GM06990 (cell line): ENCODE results near the gene PTF1A.

Source experiments
- DNase-seq: peaks from one replicate; pipeline ENCODE4 v3.0.0-alpha.2; 2011; ENCODE audit not compliant: insufficient read length; ENCODE audit errors: extremely low read depth
- H3K27me3 ChIP-seq: replicated peaks from 2 replicates; pipeline ENCODE4 v1.6.0; 2011; ENCODE audit warnings: low read length; ENCODE audit not compliant: control insufficient read depth, insufficient read depth
- H3K36me3 ChIP-seq: 2 replicates; pipeline ENCODE4 v1.5.1; 2011; ENCODE audit warnings: low read length; ENCODE audit not compliant: control insufficient read depth, insufficient read depth
- H3K4me3 ChIP-seq: replicated peaks from 2 replicates; pipeline ENCODE4 v1.5.1; 2011; ENCODE audit warnings: low read depth, mild to moderate bottlenecking, control low read depth, low read length
- TF ChIP-seq, protein P1 (sequence below): IDR thresholded peaks from 2 replicates; pipeline ENCODE4 v1.5.1; 2011; ENCODE audit warnings: low read length, control low read depth, mild to moderate bottlenecking, inconsistent platforms; ENCODE audit not compliant: insufficient read depth, poor library complexity, severe bottlenecking

PTF1A gene

DNA sequence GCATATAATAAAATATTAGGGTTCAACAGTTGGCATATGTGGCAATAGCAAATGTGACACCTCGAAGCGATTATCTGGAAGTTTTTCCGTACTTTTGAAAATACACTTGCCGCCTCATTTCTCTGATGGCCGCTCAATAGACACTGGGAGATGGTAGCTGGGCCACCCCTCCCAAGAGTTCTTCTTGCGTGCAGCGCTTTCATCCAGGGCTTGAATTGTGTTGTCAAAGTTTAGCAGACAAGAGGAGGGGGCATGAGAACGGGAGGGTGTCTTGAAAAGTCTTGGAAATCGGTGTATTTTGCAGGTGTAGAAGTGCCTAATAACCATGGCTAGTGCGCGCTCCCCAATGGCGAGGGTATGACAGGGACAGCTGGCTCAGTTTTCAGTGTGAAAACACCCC lies 8.5 kb downstream of the PTF1A start:
- TF ChIP-seq, protein P1, sequence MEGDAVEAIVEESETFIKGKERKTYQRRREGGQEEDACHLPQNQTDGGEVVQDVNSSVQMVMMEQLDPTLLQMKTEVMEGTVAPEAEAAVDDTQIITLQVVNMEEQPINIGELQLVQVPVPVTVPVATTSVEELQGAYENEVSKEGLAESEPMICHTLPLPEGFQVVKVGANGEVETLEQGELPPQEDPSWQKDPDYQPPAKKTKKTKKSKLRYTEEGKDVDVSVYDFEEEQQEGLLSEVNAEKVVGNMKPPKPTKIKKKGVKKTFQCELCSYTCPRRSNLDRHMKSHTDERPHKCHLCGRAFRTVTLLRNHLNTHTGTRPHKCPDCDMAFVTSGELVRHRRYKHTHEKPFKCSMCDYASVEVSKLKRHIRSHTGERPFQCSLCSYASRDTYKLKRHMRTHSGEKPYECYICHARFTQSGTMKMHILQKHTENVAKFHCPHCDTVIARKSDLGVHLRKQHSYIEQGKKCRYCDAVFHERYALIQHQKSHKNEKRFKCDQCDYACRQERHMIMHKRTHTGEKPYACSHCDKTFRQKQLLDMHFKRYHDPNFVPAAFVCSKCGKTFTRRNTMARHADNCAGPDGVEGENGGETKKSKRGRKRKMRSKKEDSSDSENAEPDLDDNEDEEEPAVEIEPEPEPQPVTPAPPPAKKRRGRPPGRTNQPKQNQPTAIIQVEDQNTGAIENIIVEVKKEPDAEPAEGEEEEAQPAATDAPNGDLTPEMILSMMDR = no peak
- no peak overlapping the region for H3K4me3 ChIP-seq
- H3K27me3 ChIP-seq = peaks cover 2% of the 10 kb centered on the region
- DNase-seq = no peak
- no peaks in the 10 kb centered on the region for H3K36me3 ChIP-seq

DNA sequence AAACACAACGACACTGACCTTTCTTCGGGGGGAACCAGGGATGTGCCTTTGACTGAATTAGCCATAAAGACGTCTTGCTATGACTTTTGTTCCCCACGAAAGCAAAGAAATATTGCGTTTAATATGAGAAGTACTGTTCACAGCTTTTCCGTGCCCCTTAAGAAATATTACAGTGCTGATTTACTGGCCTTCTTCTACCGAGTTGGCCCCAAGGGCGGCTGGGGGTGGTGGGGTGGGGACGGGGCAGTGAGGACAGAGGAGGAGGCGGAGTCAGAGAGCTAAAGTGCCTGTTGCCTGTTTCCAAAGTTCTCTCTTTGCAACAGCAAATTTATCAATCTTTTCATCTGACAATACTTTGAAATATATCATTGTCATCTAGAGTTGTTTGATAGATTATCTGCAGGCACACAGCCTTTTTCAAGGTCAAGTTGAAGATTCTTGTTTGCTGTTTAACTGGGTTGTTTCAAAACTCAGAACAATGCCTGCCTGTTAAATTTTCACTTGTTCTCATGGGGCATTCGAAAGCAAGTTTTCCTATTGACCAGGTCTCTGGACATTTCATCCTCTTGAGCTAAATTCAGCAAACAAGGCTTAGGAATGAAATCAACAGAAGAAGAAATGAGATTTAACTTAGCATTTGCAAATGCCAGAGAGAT lies 9.0 kb downstream of the PTF1A start:
- H3K27me3 ChIP-seq = peaks cover 2% of the 10 kb centered on the region
- TF ChIP-seq, protein P1 = no peak
- H3K36me3 ChIP-seq = no peaks in the 10 kb centered on the region
- no peak for DNase-seq
- no peak overlapping the region for H3K4me3 ChIP-seq

DNA sequence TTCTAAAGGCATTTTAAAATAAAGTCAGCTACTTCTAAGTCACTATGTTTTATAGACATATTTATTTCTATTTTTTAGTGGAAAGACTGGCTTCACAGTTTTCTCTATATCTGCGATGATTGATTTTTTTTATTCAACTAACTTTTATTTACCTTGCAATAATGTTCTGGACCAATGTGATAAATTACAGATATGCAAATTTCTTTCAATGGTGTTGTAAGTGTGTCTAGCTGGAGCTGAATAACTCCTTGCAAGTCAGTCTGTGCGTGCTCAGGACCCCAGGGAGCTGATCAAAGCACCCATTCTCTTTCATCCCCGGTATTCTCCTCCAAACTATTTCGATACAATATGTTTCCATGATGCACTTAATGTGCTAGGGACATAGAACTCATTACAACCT lies 9.7 kb downstream of the PTF1A start:
- no peak overlapping the region for H3K4me3 ChIP-seq
- DNase-seq = no peak
- no peaks in the 10 kb centered on the region for H3K36me3 ChIP-seq
- peaks cover 2% of the 10 kb centered on the region for H3K27me3 ChIP-seq
- TF ChIP-seq, protein P1 = no peak

DNA sequence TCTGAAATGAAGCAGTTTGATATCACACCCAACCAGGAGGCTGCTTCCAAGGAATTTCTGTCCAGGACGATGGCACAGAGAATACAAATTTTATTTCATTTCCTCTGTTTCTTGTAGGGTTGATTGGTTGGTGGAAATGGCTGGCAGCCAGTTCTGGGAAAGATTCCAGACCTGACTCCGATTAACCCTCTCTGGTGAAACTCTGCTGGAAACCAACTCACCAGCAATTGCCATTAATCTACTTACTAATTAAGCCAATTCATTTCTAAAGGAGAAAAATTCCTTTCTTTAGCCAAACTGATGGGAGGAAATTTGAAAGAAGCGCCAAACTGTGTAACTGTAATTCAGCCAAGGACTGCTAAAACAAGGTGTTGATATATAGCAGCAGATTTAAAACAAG lies 10.7 kb downstream of the PTF1A start:
- TF ChIP-seq, protein P1 = no peak
- Histone ChIP-seq H3K4me3 (no peak overlapping the region), H3K27me3 (peaks cover 2% of the 10 kb centered on the region), H3K36me3 (no peaks in the 10 kb centered on the region)
- no peak for DNase-seq

DNA sequence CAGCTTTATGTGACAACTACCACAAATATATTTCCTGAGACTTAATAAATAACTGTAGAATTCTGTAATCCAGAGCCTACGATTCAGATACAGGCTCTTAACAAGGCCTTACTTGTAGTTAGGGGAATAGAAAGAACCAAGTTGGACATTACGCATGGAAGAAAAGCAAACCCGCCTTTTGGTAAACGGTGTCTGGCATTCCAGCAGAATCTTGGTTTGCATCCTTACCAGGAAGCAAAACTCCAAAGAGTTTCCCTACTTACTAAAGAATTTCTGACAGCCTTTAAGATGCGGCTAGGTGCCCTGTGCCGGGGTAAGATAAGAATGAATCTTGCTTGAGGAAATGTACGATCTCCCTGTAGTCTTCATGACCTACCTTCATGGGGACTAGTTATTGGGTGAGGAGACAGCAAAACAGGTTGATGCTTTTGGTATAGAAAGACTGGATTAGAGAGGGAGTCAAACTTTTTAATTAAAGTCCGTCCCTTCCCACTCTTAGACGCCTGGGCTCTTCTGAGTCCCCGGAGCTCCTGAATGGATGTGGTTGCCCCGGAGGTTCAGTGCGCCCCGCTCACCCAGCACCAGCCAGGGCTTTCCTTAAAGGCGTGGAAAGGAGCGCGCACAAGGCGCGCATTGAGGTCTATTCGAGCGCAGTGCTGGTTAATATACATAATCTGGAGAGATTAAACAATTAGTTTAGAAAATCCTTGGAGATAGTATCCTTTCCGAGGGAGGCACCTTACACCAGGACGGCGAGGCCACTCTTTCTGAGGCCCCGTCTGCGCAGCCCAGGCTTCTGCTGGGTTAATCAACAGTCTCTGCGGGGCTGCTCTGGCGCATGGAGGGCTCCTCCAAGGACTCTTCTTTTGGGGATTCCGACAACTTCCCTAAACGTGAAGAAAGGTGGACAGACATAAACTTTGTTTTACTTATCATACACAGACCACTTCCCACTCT lies 11.5 kb downstream of the PTF1A start:
- H3K36me3 ChIP-seq = no peaks in the 10 kb centered on the region
- H3K4me3 ChIP-seq = no peak overlapping the region
- no peak for DNase-seq
- TF ChIP-seq, protein P1 = no peak
- peaks cover 3% of the 10 kb centered on the region for H3K27me3 ChIP-seq
